Measurements from ENCODE around the gene DNLZ.

GRCh38 chr9:136326761-136327303 is 36.7 kb downstream of the DNLZ start:
- TF ChIP-seq POLR2AphosphoS5 (IDR thresholded peaks at IDR 0.05): no peak
- TF ChIP-seq EZH2 (IDR thresholded peaks at IDR 0.05; ENCODE audit: borderline replicate concordance, insufficient read depth, low read length, poor library complexity, severe bottlenecking): no peak
- no peak for TF ChIP-seq CTCF (IDR thresholded peaks at IDR 0.05; ENCODE audit: poor library complexity, severe bottlenecking)
- TF ChIP-seq EP300 (conservative IDR thresholded peaks at IDR 0.05; ENCODE audit: poor library complexity, severe bottlenecking): no peak
- TF ChIP-seq MXI1 (conservative IDR thresholded peaks at IDR 0.05; ENCODE audit: poor library complexity, severe bottlenecking): no peak
- TF ChIP-seq REST (IDR thresholded peaks at IDR 0.05; ENCODE audit: borderline replicate concordance): no peak
- TF ChIP-seq RAD21 (conservative IDR thresholded peaks at IDR 0.05): no peak
- no peak for TF ChIP-seq TAF1 (IDR thresholded peaks at IDR 0.05; ENCODE audit: low read depth)
- TF ChIP-seq SMC3 (conservative IDR thresholded peaks at IDR 0.05; ENCODE audit: poor library complexity): no peak

All from neural cell (in vitro differentiated cells).